ENCODE results near the gene SLC49A3. TPM values are rescaled to one million over a fixed set of nuclear protein-coding genes. Genes with fewer than 3 reads are reported as not detected.

The SLC49A3 gene
- total RNA-seq, 2 donors from 2014 or later: 8.0 to 8.2 TPM

DNA sequence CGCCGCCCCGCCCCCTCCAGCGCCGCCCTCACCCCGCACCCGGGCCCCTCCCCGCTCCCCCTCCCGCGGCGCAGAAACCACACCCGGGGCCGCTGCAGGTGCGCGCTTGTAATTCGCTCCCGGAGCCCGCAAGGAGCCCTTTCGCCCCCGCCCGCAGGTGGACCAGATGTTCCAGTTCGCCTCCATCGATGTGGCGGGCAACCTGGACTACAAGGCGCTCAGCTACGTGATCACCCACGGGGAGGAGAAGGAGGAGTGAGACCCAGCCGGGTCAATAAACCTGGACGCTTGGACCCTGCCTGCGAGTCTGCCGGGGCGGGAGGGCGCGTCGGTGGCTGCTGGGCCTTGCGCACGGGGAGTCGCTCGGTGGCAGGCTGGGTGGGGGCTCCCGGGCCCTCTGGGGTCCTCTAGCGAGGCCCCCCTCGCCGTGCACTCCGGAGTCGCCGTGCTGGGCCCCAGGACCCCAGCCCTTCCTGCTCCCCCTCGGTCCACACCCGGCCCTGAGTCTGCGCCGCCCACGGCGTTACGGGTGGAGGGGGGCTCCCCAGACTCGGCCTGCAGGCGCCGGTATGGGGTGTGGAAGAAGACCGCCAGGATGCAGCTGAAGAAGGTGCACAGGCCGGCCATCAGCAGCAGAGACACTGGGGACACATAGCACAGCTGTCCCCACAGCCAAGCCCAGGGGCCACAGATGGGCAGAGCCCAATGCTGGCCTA is 7.1 kb downstream of the SLC49A3 start:
- intact Hi-C loops (cut with DNase I): no loop called here
- DNase-seq (peak; percentile 70 to 85 (median 78)), ATAC-seq (peak; percentile 36)
- Histone ChIP-seq H3K27ac (no peak overlapping the region), H3K4me1 (peaks cover 40% of the 10 kb centered on the region), H3K9me3 (no peaks in the 10 kb centered on the region), H3K36me3 (replicated peaks in 1 of 2; ENCODE audit: insufficient read depth in 1 of 2, low read depth in 2 of 2) (no peaks in the 10 kb centered on the region), H3K4me3 (no peak overlapping the region), H3K27me3 (no peaks in the 10 kb centered on the region)
- WGBS, 2 donors: 59 to 70% methylated on average over 6 to 40 of the region's 58 CpGs
- no peak for TF ChIP-seq POLR2A (IDR thresholded peaks at IDR 0.05)
- TF ChIP-seq, protein P1, sequence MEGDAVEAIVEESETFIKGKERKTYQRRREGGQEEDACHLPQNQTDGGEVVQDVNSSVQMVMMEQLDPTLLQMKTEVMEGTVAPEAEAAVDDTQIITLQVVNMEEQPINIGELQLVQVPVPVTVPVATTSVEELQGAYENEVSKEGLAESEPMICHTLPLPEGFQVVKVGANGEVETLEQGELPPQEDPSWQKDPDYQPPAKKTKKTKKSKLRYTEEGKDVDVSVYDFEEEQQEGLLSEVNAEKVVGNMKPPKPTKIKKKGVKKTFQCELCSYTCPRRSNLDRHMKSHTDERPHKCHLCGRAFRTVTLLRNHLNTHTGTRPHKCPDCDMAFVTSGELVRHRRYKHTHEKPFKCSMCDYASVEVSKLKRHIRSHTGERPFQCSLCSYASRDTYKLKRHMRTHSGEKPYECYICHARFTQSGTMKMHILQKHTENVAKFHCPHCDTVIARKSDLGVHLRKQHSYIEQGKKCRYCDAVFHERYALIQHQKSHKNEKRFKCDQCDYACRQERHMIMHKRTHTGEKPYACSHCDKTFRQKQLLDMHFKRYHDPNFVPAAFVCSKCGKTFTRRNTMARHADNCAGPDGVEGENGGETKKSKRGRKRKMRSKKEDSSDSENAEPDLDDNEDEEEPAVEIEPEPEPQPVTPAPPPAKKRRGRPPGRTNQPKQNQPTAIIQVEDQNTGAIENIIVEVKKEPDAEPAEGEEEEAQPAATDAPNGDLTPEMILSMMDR (IDR thresholded peaks at IDR 0.05): no peak

DNA sequence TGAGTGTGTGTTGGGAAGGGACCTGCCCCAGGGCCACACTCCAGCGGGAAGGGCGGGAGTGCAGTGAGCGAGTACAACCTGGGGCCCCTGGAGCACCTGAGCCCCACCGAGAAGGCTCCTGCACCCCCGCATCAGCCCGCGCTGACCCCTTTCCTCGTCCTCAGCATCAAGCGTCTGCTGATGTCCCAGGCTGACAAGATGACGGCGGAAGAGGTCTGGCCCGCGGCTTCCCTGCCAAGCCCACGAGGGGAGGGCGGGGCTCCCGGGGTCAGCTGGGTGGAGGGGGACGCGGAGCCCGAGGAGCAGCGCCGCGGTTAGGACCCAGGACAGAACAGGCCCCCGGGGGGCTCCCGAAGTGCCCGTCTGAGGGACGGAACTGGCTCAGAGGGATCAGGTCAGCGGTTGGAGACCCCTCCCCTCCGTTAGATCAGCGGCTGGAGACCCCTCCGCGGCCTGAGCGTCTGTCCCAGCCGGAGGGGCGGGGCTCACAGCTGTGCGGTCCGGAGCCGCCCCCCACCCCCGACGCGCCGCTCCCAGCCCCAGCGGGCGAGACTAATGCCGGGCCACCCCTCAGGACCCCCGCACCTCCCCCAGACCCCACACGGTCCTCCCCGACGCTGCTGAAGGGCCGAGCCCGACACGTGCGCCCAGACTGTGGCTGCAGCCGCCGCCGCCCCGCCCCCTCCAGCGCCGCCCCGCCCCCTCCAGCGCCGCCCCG is 7.9 kb downstream of the SLC49A3 start:
- Histone ChIP-seq H3K9me3 (no peaks in the 10 kb centered on the region), H3K27ac (no peak overlapping the region), H3K4me1 (peaks cover 37% of the 10 kb centered on the region), H3K27me3 (no peaks in the 10 kb centered on the region), H3K4me3 (peak overlapping the region in 1 of 2 donors; percentile 21), H3K36me3 (replicated peaks in 1 of 2; ENCODE audit: insufficient read depth in 1 of 2, low read depth in 2 of 2) (no peaks in the 10 kb centered on the region)
- TF ChIP-seq, protein P1 (IDR thresholded peaks at IDR 0.05): no peak
- no peak for TF ChIP-seq POLR2A (IDR thresholded peaks at IDR 0.05)
- ATAC-seq (peak; percentile 32), DNase-seq (peak in 3 of 4 donors; percentile 53 to 65 (median 55))
- intact Hi-C loops (cut with DNase I): no loop called here
- 9 to 24% methylated on average over 7 to 41 of the region's 62 CpGs for WGBS, 2 donors

DNA sequence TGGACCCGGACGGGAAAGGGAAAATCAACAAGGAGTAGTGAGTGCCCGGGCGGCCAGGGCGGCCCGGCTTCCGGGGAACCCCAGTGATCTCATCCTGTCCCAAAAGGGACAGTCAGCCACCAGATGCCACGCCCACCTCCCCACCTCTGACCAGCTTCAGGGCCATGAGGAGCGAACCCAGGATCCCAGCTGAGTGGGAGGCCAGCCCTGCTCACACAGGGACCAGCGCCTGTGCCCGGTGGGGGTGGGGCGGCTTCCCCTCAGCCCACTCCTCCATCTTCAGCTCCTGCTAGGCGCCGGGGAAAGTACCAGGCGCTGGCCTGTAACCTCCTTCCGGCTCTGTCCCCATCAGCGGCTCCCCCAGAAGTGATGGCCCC is 8.4 kb downstream of the SLC49A3 start:
- Histone ChIP-seq H3K36me3 (replicated peaks in 1 of 2; ENCODE audit: insufficient read depth in 1 of 2, low read depth in 2 of 2) (no peaks in the 10 kb centered on the region), H3K27ac (no peak overlapping the region)

DNA sequence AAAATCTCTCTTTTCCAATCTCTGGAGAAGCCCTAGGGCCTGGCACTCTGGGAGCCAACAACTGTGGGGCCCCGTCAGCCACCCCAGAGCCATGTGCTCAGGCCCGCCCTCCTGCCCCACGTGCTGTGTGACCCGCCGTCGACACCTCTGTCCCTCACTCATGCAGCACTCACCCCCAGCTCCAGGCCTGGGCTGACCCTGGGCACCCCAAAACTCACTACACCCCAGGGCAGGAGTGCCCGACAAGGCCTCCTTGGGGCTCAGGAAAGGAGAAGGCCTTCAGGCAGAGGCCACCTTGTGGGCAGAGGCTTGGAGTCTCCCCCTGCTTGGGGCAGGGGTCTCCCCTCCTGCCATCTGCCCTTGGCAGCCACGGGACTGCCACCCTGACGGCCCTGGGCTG is 8.9 kb downstream of the SLC49A3 start:
- intact Hi-C loops (cut with DNase I): no loop called here
- 79 to 87% methylated on average over 7 to 8 of the region's 9 CpGs for WGBS, 2 donors
- Histone ChIP-seq H3K27ac (no peak overlapping the region), H3K36me3 (replicated peaks in 1 of 2; ENCODE audit: insufficient read depth in 1 of 2, low read depth in 2 of 2) (no peaks in the 10 kb centered on the region), H3K9me3 (no peaks in the 10 kb centered on the region), H3K4me3 (no peak overlapping the region), H3K27me3 (no peaks in the 10 kb centered on the region), H3K4me1 (peaks cover 47% of the 10 kb centered on the region)
- TF ChIP-seq POLR2A (IDR thresholded peaks at IDR 0.05): no peak
- TF ChIP-seq, protein P1 (IDR thresholded peaks at IDR 0.05): no peak
- DNase-seq (no peak), ATAC-seq (no peak)

More for the DNA sequence above, 8.4 kb downstream of the SLC49A3 start:
- DNase-seq (no peak), ATAC-seq (peak; percentile 2)
- no peaks in the 10 kb centered on the region for H3K9me3 ChIP-seq
- peaks cover 42% of the 10 kb centered on the region for H3K4me1 ChIP-seq
- H3K4me3 ChIP-seq: no peak overlapping the region
- TF ChIP-seq, protein P1 (IDR thresholded peaks at IDR 0.05): no peak
- no peak for TF ChIP-seq POLR2A (IDR thresholded peaks at IDR 0.05)
- WGBS, 2 donors: 77 to 78% methylated on average over 8 to 17 of the region's 17 CpGs
- H3K27me3 ChIP-seq: no peaks in the 10 kb centered on the region
- intact Hi-C loops (cut with DNase I): no loop called here
